ENCODE data around the gene TRNP1.

TRNP1 gene

DNA sequence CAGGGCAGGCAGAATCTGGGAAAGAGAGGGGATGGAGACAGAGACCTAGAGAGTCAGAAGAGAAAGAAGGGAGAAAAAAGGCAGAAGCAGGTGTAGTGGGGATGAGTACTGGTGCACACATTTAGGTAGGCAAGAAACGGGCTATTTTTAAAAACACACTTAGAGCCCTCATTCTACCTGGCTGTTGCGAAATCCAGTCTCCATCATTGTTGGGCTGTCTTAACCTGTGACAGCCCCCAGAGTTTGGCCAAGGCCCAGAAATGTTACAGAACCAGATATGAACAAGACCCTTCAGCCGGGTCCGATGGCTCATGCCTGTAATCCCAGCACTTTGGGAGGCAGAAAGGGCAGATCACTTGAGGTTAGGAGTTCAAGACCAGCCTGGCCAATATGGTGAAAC, 20.7 kb upstream of the TRNP1 start:
- DNase-seq (ENCODE audit: low read depth), result no peak
- TF ChIP-seq POLR2A (IDR thresholded peaks at IDR 0.05; ENCODE audit: extremely low read depth, insufficient read length), result no peak
- no peak for TF ChIP-seq MYC (IDR thresholded peaks at IDR 0.05; ENCODE audit: low read depth, low read length)
- no peak for TF ChIP-seq MAX (IDR thresholded peaks at IDR 0.05; ENCODE audit: low read depth, low read length)
- H3K4me3 ChIP-seq (ENCODE audit: low read depth, low read length), result no peak overlapping the region

DNA sequence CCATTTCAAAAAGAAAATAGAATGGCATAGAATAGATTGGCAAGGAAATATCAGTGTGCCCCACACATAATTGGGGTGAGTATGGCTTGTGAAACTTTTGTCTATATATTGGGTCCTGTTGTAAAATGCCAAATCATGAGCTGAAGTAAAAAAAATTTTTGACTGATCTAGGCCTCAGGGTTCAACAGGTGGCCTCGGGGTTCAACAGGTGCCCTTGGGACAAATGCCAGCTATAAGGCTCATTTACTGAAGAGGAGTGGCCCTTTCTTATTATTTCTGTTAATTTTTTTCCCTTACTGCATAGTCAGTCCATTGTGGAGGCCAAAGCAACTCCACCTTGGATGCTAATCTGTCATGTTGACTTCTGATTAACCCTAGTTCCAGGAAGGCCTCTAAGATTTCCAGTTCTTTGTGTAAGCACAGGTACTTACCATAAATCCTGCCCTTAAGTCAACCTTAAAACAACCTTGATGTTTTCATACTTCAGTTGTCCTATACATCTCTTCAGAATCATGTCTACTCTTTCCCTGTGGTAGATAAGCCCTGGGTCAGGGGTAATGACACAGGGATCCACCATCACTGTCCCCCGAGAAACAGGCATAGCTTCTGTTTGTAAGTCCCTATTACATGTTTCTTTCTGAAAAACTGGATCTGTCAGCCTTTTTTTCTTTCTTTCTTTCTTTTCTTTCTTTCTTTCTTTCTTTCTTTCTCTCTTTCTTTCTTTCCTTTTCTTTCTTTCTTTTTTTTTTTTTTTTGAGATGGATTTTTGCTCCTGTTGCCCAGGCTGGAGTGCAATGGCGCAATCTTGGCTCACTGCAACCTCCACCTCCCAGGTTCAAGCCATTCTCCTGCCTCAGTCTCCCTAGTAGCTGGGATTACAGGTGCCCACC, 16.6 kb upstream of the TRNP1 start:
- H3K4me3 ChIP-seq (ENCODE audit: low read depth, low read length), result no peak overlapping the region
- DNase-seq (ENCODE audit: low read depth), result no peak
- TF ChIP-seq MAX (IDR thresholded peaks at IDR 0.05; ENCODE audit: low read depth, low read length), result no peak
- TF ChIP-seq, protein P1, sequence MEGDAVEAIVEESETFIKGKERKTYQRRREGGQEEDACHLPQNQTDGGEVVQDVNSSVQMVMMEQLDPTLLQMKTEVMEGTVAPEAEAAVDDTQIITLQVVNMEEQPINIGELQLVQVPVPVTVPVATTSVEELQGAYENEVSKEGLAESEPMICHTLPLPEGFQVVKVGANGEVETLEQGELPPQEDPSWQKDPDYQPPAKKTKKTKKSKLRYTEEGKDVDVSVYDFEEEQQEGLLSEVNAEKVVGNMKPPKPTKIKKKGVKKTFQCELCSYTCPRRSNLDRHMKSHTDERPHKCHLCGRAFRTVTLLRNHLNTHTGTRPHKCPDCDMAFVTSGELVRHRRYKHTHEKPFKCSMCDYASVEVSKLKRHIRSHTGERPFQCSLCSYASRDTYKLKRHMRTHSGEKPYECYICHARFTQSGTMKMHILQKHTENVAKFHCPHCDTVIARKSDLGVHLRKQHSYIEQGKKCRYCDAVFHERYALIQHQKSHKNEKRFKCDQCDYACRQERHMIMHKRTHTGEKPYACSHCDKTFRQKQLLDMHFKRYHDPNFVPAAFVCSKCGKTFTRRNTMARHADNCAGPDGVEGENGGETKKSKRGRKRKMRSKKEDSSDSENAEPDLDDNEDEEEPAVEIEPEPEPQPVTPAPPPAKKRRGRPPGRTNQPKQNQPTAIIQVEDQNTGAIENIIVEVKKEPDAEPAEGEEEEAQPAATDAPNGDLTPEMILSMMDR (IDR thresholded peaks at IDR 0.05; ENCODE audit: low read depth, low read length), result no peak
- no peak for TF ChIP-seq MYC (IDR thresholded peaks at IDR 0.05; ENCODE audit: low read depth, low read length)

GRCh38 chr1:26978901-26979300, 14.6 kb upstream of the TRNP1 start:
- no peak for DNase-seq (ENCODE audit: low read depth)
- H3K4me3 ChIP-seq (ENCODE audit: low read depth, low read length), result no peak overlapping the region
- TF ChIP-seq POLR2A (IDR thresholded peaks at IDR 0.05; ENCODE audit: extremely low read depth, insufficient read length) (no peak), MAX (IDR thresholded peaks at IDR 0.05; ENCODE audit: low read depth, low read length) (no peak), MYC (IDR thresholded peaks at IDR 0.05; ENCODE audit: low read depth, low read length) (no peak)

DNA sequence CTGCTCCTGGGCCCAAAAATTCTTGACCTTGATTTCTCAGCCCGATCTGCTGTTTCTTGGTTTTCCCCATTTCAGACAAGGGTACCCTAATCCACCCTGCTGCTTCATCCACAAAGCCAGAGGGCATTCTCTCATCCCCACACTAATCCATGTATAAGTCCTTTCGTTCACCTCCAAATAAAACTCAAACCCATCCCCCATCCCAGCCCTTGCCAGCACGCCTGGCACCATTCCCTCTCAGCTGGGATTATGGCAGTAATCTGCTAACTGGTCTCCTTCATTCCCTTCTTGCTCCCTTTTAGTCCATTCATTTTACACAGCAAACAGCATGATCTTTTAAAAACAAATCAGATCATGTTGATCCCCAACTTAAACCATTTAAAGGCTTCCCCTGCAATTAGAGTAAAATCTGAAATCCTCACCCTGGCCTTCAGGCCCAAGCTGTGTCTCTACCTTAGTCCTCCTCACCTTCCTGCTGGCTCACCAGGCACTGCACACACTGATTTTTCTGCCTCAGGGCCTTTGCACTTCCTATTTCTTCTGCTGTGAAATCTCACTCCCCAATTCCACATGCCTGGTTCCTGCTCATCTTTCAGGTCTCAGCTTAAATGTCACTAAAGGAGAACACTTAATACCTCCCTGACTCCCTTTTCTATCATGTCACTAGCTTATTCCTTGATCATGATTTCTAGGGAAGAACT, 12.2 kb upstream of the TRNP1 start:
- no peak overlapping the region for H3K4me3 ChIP-seq (ENCODE audit: low read depth, low read length)
- no peak for DNase-seq (ENCODE audit: low read depth)
- TF ChIP-seq, protein P1 (IDR thresholded peaks at IDR 0.05; ENCODE audit: low read depth, low read length), result no peak
- TF ChIP-seq POLR2A (IDR thresholded peaks at IDR 0.05; ENCODE audit: extremely low read depth, insufficient read length) (no peak), MYC (IDR thresholded peaks at IDR 0.05; ENCODE audit: low read depth, low read length) (no peak), MAX (IDR thresholded peaks at IDR 0.05; ENCODE audit: low read depth, low read length) (no peak)

DNA sequence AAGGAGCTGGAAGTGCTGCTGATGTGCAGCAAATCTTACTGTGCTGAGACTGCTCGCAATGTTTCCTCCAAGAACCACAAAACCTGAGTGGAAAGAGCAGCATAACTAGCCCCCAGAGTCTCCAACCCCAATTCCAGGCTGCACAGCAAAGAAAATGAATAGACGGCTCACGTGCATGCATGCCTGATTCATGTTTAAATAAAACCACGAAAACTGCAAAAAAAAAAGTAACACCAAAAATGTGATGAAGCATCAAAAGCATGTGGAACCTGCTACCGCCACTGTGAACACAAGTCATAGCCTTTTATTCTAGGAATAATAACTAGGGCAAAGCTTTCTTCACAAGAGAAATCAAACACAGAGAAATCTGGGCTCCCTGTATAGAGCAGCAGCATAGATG, 9.6 kb upstream of the TRNP1 start:
- H3K4me3 ChIP-seq (ENCODE audit: low read depth, low read length), result no peak overlapping the region
- no peak for DNase-seq (ENCODE audit: low read depth)
- TF ChIP-seq MYC (IDR thresholded peaks at IDR 0.05; ENCODE audit: low read depth, low read length) (no peak), POLR2A (IDR thresholded peaks at IDR 0.05; ENCODE audit: extremely low read depth, insufficient read length) (no peak), MAX (IDR thresholded peaks at IDR 0.05; ENCODE audit: low read depth, low read length) (no peak)
- TF ChIP-seq, protein P1 (IDR thresholded peaks at IDR 0.05; ENCODE audit: low read depth, low read length), result no peak

- H3K4me3 ChIP-seq (ENCODE audit: low read depth, low read length), result no peak overlapping the region
- TF ChIP-seq, protein P1 (IDR thresholded peaks at IDR 0.05; ENCODE audit: low read depth, low read length), result no peak
- TF ChIP-seq MAX (IDR thresholded peaks at IDR 0.05; ENCODE audit: low read depth, low read length) (no peak), MYC (IDR thresholded peaks at IDR 0.05; ENCODE audit: low read depth, low read length) (no peak), POLR2A (IDR thresholded peaks at IDR 0.05; ENCODE audit: extremely low read depth, insufficient read length) (no peak)
- DNase-seq (ENCODE audit: low read depth), result no peak
Observed at GRCh38 chr1:26984291-26984690, 9.2 kb upstream of the TRNP1 start.

Data from NB4 (cell line).